SK-MEL-5 (cell line): ENCODE measurements around the gene ATP1A3. TPM values are rescaled to one million over a fixed set of nuclear protein-coding genes. Genes with fewer than 3 reads are reported as not detected.

ENCODE experiments used
- DNase-seq: peaks from one replicate; pipeline ENCODE4 v3.0.0-alpha.2; 2016; ENCODE audit warnings: low read depth, low spot score
- in situ Hi-C: cut with HindIII; loops from 2 replicates; pipeline ENCODE4 v1.10.0; 2016; ENCODE audit warnings: low sequenced_read_pairs, high pct_unique_total_duplicates, low pct_unique_long_range_greater_than_20kb
- total RNA-seq: library from RNA; depleted of rRNA; stranded (reverse); fragments of >200 nt; shearing (Covaris generic); gene quantifications from 2 replicates; pipeline ENCODE4 v1.2.3, GENCODE V29; 2014

ATP1A3 gene
- total RNA-seq, 1 experiment from 2014 or later: 1.2 TPM

GRCh38 chr19:41937525-41938468 is 56.2 kb downstream of the ATP1A3 start:
- in situ Hi-C loops: no loop called here
- no peak for DNase-seq

GRCh38 chr19:41936961-41937360 is 57.1 kb downstream of the ATP1A3 start:
- in situ Hi-C loops: no loop called here
- DNase-seq: no peak

GRCh38 chr19:41936416-41936850 is 57.6 kb downstream of the ATP1A3 start:
- in situ Hi-C loops: no loop called here
- no peak for DNase-seq

GRCh38 chr19:41935760-41936415 is 58.1 kb downstream of the ATP1A3 start:
- DNase-seq: no peak

GRCh38 chr19:41934849-41935374 is 59.1 kb downstream of the ATP1A3 start:
- in situ Hi-C loops: no loop called here
- DNase-seq: peak; percentile 78

More at GRCh38 chr19:41935760-41936415, 58.1 kb downstream of the ATP1A3 start:
- in situ Hi-C loops: no loop called here

GRCh38 chr19:41933693-41934426 is 60.2 kb downstream of the ATP1A3 start:
- no peak for DNase-seq
- in situ Hi-C loops: no loop called here

- DNase-seq: no peak
- in situ Hi-C loops: no loop called here
Observed at GRCh38 chr19:41932720-41933332, 61.2 kb downstream of the ATP1A3 start.

- no peak for DNase-seq
- in situ Hi-C loops: no loop called here
Observed at GRCh38 chr19:41932259-41932719, 61.7 kb downstream of the ATP1A3 start.

GRCh38 chr19:41930926-41931592 is 63.0 kb downstream of the ATP1A3 start:
- peak; percentile 12 for DNase-seq
- in situ Hi-C loops: no loop called here

GRCh38 chr19:41930322-41930722 is 63.7 kb downstream of the ATP1A3 start:
- DNase-seq: no peak
- in situ Hi-C loops: no loop called here

GRCh38 chr19:41929536-41930071 is 64.4 kb downstream of the ATP1A3 start:
- in situ Hi-C loops: no loop called here
- no peak for DNase-seq

- no peak for DNase-seq
- in situ Hi-C loops: no loop called here
Observed at GRCh38 chr19:41928754-41929535, 65.1 kb downstream of the ATP1A3 start.

- DNase-seq: no peak
- in situ Hi-C loops: no loop called here
Observed at GRCh38 chr19:41928221-41928683, 65.8 kb downstream of the ATP1A3 start, which contains the start of gene ERFL. Gene ERFL, minus strand, starts transcription at chr19:41928449. Its CDS starts 15,530 bp downstream, at chr19:41912919.

- in situ Hi-C loops: no loop called here
- no peak for DNase-seq
Observed at GRCh38 chr19:41927497-41928192, 66.4 kb downstream of the ATP1A3 start.

GRCh38 chr19:41926763-41927496 is 67.1 kb downstream of the ATP1A3 start:
- in situ Hi-C loops: no loop called here
- no peak for DNase-seq
